ENCODE data around the gene ITGA5.

ITGA5 gene

GRCh38 chr12:54409267-54409666, 9.8 kb downstream of the ITGA5 start:
- DNase-seq = no peak

- no peak for DNase-seq
Measured at GRCh38 chr12:54407183-54407905, 11.7 kb downstream of the ITGA5 start.

GRCh38 chr12:54405573-54405972, 13.5 kb downstream of the ITGA5 start:
- no peak for DNase-seq

GRCh38 chr12:54405106-54405505, 14.0 kb downstream of the ITGA5 start:
- no peak for DNase-seq

- no peak for DNase-seq
Measured at GRCh38 chr12:54404061-54405004, 14.7 kb downstream of the ITGA5 start.

- DNase-seq = no peak
Measured at GRCh38 chr12:54401119-54401518, 17.9 kb downstream of the ITGA5 start.

GRCh38 chr12:54398995-54399793, 19.9 kb downstream of the ITGA5 start:
- peak; percentile 68 for DNase-seq

GRCh38 chr12:54398218-54398617, 20.8 kb downstream of the ITGA5 start:
- no peak for DNase-seq

- DNase-seq = no peak
Measured at GRCh38 chr12:54397157-54397556, 21.9 kb downstream of the ITGA5 start.

GRCh38 chr12:54395545-54395944, 23.5 kb downstream of the ITGA5 start:
- no peak for DNase-seq

GRCh38 chr12:54394986-54395385, 24.1 kb downstream of the ITGA5 start:
- DNase-seq = no peak

GRCh38 chr12:54394281-54394719, 24.8 kb downstream of the ITGA5 start:
- DNase-seq = no peak

GRCh38 chr12:54393743-54394142, 25.3 kb downstream of the ITGA5 start:
- no peak for DNase-seq

GRCh38 chr12:54393207-54393609, 25.9 kb downstream of the ITGA5 start:
- no peak for DNase-seq

- DNase-seq = no peak
Measured at GRCh38 chr12:54392485-54393206, 26.4 kb downstream of the ITGA5 start.

- peak; percentile 13 for DNase-seq
Measured at GRCh38 chr12:54390668-54391551, 28.2 kb downstream of the ITGA5 start.

GRCh38 chr12:54390176-54390667, 28.8 kb downstream of the ITGA5 start:
- no peak for DNase-seq

GRCh38 chr12:54389607-54390175, 29.4 kb downstream of the ITGA5 start:
- no peak for DNase-seq

GRCh38 chr12:54389134-54389508, 29.9 kb downstream of the ITGA5 start:
- DNase-seq = no peak

GRCh38 chr12:54388237-54389133, 30.6 kb downstream of the ITGA5 start:
- DNase-seq = no peak

Measured in NCI-H2227 treated with DMSO at 0.1 percent for 48 hours (cell line).